Activated CD4-positive, alpha-beta T cell treated with anti-CD3 and anti-CD28 coated beads, Interleukin-2, amount 50 U/mL, for 24 hours (primary cell): ENCODE data around the gene CGN.
"Not testable (repeated sequence)": the region's sequence is repeated elsewhere in the genome, so short reads cannot be mapped to it uniquely, and the experiment has no call there.

Experiments
- DNase-seq, 2 donors: peaks; one replicate each; pipeline ENCODE4 v3.0.0-alpha.2; 2020; ENCODE audit warnings: low read depth in 1 of 2, low spot score in 1 of 2

The CGN gene

DNA sequence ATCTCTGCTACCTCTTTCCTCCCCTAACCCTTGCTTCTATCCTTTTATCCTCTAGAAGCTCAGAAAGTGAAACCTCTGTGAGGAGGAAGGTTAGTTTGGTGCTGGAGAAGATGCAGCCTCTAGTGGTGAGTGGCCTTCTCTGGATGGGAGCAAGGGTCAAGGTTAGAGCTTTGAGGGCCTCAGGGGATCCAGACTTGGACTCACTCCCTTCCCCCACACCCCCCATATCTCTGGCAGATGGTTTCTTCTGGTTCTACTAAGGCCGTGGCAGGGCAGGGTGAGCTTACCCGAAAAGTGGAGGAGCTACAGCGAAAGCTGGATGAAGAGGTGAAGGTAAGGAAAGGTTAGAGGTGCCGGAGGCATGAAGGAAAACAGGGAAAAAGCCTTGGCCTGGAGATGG is 9.2 kb downstream of the CGN start:
- DNase-seq = no peak

DNA sequence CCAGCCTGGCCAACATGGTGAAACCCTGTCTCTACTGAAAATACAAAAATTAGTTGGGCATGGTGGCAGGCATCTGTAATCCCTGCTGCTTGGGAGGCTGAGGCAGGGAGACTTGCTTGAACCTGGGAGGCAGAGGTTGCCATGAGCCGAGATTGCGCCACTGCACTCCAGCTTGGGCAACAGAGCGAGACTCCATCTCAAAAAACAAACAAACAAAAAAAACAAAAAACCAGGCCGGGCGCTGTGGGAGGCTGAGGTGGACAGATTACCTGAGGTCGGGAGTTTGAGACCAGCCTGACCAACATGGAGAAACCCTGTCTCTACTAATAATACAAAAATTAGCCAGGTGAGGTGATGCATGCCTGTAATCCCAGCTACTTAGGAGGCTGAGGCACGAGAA is 11.2 kb downstream of the CGN start:
- not testable (repeated sequence) for DNase-seq

DNA sequence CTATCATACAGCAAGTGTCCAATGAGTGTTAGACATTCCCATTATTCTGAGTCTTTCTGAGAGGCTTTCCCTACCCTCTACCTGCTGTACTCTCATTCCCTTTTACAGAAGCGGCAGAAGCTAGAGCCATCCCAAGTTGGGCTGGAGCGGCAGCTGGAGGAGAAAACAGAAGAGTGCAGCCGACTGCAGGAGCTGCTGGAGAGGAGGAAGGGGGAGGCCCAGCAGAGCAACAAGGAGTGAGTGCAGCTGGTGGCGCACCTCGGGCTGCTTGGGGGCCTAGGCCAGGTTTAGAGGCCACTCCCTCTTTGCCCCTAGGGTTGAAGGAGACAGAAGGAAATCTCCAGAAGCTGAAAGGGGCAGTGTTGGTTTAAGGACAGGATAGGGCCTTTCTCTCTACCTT is 12.1 kb downstream of the CGN start:
- DNase-seq = no peak

DNA sequence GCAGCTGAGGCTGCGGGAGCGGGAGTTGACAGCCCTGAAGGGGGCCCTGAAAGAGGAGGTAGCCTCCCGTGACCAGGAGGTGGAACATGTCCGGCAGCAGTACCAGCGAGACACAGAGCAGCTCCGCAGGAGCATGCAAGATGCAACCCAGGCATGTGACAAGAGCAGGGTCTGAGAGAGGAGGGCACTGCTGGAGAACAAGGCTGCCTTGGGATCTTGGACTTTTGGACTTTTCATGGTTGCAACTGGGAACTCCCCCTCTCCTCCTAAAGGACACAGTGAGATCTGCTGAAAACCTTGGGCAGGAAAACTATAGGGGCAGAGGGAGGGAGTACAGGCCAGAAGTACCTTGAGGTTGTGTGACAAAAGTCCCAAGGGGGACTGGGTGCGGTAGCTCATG is 13.5 kb downstream of the CGN start:
- DNase-seq = no peak

DNA sequence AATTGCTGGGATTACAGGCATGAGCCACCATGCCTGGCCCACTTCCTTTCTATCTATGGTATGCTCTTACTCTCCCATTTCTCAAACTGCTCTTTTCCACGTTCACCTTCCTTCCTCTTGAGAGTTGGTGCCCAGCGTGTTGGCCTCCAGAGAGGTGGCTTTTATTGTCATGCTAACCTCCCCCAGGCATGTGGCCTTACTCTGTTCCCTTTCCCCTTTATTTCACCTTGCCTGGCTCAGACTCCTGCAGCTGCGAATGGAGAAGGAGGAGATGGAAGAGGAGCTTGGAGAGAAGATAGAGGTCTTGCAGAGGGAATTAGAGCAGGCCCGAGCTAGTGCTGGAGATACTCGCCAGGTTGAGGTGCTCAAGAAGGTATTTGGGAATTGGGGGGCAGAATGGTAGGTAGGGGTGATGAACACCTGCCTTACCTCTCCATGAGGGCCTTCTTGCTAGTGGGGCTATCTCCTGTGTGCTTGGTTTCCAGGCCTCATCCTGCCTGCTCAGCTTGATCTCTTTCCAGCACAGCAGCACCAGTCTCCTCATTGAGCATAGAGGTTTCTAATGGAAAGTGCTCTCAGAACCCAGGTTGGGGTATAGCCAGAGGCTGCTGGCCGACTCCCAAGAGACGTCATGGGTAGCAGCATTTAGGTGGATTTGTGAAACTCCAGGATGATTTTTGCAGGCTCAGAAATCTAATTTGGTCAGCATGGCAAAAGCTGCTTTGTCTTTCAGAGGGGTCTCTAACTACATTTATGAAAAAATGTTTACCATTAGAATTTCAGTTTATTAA is 15.7 kb downstream of the CGN start:
- no peak for DNase-seq

DNA sequence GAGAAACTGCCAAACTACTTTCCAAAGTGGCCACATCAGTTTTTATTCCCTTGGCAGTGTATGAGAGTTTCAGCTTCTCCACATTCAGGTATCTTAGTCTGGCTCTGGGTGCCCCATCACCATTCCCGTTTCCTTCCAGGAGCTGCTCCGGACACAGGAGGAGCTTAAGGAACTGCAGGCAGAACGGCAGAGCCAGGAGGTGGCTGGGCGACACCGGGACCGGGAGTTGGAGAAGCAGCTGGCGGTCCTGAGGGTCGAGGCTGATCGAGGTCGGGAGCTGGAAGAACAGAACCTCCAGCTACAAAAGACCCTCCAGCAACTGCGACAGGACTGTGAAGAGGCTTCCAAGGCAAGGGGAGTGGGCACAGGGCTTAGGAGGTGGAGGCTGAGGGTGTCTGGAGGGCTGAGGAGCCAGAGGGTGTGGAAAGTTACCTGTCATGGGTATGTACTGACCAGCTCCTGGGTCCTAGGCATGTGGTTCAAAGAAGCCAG is 18.1 kb downstream of the CGN start:
- no peak for DNase-seq

DNA sequence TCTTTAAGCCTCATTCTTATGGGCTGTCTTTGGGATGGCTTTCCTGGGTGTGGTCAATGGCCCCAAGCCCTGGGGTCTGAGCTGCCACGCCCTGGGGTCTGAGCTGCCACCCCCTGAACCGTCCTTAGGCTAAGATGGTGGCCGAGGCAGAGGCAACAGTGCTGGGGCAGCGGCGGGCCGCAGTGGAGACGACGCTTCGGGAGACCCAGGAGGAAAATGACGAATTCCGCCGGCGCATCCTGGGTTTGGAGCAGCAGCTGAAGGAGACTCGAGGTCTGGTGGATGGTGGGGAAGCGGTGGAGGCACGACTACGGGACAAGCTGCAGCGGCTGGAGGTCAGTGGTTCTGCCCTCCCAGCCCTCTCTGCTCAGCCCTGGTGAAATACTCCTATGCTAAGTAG is 18.6 kb downstream of the CGN start:
- DNase-seq = no peak

DNA sequence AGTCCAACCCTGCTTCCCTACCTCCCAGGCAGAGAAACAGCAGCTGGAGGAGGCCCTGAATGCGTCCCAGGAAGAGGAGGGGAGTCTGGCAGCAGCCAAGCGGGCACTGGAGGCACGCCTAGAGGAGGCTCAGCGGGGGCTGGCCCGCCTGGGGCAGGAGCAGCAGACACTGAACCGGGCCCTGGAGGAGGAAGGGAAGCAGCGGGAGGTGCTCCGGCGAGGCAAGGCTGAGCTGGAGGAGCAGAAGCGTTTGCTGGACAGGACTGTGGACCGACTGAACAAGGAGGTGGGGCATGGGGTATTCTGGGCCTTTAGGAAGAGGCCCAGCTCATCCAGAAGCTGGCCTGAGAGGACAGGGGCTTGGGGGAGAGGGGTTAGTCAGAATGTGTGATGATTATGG is 19.3 kb downstream of the CGN start:
- no peak for DNase-seq

DNA sequence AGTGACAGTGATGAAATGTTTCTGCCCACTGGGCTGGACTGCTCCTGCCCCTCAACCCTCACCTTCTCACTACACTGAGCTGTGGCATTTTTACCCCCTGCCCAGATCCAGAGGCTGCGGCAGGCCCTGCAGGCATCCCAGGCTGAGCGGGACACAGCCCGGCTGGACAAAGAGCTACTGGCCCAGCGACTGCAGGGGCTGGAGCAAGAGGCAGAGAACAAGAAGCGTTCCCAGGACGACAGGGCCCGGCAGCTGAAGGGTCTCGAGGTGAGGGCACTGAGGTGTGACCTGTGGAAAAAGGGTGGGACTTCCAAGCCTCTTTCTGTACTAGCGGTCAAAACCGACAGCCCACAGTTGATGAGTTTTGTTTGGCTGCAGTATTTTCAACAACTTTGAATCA is 22.7 kb downstream of the CGN start:
- DNase-seq = no peak

DNA sequence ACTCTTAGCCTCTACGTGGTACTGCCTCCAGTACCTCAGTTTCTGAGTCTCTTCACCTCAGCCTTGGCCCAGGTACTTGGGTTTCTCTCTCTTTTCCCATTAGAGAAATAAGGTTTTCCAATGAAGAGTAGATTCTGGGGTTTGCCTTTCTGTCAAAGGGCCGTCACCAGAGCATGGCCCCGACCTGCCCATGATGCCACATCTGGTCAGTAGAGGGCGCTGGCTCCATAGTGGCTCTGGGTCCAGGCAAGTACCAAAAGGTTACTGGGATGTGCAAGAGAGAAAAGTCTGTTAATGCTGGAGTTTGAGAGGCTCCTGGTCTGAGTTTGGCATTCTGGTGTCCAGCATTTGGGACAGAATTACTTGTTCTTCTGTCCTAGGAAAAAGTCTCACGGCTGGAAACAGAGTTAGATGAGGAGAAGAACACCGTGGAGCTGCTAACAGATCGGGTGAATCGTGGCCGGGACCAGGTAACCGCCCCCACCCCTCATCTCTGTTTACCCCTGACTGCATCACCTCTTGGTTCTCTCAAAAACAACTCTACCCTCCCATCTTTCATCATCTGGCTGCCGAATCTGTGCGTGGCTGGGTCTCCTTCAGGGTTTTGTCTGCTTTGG is 23.6 kb downstream of the CGN start:
- DNase-seq = peak; percentile 59 to 63

DNA sequence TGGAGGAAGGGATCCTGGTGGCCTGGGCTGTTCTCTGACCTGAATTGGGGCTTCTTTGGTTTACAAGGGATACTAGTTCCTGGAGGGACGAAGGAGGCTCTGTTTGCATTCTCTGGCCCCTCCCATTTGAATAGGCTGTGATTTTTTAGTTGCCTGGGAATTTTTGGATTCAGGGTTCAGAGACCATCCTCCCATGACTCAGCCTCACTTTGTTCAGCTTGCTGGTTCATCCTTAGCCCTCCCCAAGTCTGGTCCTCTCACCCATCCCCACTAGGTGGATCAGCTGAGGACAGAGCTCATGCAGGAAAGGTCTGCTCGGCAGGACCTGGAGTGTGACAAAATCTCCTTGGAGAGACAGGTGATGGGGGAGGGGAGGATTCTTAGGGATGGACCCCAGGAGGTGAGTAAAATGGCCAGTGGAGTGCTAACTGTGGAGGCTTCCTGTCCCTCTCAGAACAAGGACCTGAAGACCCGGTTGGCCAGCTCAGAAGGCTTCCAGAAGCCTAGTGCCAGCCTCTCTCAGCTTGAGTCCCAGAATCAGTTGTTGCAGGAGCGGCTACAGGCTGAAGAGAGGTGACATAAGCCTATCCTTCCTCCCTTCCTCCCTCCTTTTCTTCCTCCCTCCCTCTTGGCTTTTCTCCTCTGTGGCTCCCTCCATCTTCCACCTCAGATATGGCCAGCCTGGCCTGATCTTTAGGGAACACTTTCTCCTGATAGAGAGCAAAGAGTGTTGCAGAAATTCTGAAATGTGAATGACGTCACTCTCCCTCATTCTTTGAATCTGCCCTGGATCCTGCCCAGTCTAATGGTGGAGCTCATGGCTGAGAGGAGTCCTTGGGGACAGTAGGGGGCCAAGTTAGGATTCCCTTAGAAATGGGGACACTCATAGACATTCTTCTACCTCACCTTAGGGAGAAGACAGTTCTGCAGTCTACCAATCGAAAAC is 24.4 kb downstream of the CGN start:
- DNase-seq = no peak

DNA sequence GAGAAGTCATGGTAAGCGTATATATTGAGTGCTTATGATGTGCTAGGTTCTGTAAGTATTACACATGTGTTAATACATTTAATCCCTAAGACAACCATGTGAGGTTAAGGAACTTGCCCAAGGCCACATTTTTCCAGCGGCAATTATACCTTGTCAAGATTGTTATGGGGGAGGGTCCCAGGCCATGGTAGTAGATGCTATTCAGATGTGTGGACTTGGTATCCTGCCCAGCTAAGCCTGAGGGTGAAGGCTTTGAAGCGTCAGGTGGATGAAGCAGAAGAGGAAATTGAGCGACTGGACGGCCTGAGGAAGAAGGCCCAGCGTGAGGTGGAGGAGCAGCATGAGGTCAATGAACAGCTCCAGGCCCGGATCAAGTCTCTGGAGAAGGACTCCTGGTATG is 25.3 kb downstream of the CGN start:
- no peak for DNase-seq

DNA sequence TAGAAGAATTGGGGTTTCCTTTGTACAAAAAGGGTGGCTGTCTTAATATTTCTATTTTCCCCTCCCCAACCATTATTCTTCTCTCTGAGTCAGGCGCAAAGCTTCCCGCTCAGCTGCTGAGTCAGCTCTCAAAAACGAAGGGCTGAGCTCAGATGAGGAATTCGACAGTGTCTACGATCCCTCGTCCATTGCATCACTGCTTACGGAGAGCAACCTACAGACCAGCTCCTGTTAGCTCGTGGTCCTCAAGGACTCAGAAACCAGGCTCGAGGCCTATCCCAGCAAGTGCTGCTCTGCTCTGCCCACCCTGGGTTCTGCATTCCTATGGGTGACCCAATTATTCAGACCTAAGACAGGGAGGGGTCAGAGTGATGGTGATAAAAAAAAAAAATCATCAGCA is 25.9 kb downstream of the CGN start:
- DNase-seq = no peak

DNA sequence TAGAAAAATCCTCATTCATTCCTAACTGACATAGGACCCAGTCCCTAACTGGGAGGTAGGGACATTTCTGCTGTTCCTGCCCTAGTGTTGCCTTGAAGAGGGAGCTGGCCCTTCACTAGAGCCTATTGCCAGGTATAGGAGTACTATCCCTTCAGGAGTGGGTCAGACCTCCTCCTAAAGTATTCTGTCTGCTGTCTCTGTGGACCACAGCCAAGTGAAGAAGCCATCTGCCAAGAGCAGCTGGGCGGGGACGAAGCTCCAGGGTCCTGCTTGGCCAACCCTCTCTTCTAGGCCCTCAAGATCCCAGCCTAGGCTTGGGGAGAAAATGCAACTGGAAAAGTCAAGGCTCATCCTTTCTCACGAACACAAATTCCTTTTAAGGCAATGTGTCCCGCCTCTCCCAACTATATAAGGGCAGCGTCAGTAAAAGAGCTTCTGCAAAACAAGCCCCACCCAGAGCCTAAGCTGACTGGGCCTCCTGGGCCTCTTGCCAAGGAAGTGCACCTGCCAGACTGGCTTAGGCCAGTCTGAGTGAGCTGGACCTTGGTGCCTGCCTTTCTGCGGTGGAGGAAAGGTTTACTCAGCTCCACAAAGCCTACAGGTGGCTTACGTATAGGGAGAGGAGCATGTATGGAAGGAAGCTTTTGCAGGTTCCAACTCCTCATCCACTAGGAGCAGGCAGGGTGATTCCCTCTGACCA is 28.3 kb downstream of the CGN start:
- peak in 1 of 2 donors; percentile 8 for DNase-seq

DNA sequence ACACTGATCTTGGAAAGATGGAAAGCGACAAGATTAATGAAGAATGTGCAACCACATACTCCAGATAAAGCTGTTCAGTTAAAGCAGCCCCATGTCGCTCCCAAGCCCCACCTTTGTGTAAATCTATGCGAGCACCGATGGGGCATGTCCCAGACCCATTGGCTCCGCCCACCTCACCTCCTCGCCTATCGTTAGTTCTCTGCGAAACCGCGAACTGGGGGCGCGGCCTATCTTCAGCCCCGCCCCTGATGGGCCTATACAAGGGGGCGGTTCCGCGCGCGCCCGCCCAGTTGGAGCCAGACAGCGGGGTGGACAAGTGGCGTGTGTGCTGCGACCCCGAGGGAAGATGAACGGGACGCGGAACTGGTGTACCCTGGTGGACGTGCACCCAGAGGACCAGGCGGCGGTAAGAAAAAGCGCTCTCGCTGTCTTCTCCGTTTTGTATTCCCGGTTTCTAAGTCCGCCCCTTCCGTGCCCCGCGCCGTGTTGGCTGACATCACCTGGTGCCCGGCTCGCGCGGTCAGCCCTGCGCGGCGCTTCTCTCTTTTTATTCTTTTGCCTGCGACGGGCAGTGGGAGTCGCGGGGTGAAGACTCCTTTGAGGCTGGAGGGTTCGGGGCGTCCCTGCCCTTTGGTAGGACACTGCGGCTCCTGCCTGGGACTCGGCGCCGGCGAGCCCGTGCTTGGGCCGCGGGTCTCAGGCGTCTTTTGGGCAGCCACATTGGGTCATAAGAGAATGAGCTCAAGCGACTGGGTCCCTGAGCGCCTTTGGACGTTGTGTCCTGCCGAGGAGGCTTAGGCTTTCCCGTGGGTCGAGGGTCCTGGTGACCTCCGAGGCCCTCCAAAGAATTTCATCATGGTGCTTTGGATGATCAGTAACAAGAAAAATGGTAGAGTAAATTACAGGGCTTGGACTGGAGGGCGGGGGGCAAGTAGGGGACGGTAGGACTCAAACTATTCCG is 29.1 kb downstream of the CGN start, which contains the start of gene TUFT1:
Gene TUFT1, plus strand, starts transcription at position 289 of the 961 bp plus-strand sequence. Its CDS starts 58 bp downstream, at position 347.
- peak; percentile 83 to 86 for DNase-seq

DNA sequence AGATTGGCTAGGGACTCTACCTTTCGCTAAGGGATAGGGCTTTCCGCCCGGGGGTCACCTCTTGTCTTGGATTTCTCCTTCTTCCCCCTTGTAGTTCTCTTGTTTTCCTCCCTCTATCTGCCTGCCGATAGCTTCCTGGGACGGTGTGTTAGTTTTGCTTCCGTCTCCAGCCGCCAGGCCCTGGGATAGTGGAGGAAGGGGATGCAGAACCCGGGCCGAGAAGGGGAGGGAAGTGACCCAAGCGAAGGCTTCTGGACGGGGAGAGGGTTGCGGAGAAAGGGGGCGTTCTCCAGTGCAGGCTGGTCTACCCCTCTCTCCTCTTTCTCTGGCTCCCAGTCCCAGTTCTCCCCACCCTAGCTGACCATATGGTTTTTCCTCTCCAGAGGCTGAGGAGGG is 29.8 kb downstream of the CGN start:
- no peak for DNase-seq

DNA sequence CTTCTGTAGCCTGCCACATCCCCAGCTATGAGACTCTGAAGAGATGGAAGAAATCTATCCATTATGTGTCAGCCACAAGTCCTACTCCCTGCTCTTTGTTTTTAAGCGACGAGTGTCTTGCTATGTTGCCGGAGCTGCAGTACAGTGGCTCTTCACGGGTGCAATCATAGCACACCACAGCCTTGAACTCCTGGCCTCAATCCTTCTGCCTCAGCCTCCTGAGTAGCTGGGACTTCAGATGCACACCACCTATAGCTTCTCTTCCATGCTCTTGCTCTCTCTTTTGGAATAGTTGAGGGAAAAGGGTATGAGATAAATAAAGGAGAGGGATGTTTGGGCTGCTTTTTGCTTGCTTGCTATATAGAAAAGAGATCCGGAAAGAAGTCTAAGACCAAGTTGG is 30.6 kb downstream of the CGN start:
- no peak for DNase-seq

DNA sequence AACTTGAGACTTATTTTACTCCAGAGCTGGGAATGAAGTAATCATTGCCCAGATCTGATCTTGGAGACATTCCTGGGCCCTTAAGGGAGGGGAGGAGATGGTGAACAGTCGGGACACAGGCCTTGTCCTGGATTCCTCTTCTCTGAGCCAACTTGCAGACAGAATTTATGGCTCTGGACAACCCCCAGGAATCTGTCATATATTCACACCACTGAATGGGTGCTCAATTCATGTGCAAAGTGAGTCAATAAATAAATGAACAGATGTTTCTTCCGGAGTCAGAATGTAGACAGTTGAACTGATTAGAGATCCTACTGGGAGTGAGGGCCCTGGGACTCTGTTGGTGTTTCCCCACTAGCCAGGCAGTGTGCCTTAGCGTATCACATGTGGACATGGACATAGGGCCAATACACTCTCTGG is 31.5 kb downstream of the CGN start:
- no peak for DNase-seq

DNA sequence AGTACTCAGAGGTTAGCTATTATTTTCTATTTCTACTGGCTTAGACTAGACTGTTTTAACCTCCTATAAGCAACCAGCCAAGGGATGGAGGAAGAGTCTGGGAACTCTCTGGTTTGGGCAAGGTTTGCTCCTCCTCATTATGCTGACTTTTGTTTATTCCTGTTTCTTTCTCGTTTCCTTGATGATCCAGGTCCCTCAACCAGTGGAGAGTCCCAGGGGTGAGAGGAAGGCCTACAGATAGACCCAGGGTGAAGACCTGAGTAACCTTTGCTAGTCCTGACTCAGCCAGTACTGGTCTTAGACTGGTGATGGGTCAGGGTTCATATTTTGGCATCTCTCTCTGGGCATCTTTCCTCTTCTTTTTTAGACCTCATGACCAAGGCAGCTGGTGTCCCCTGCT is 34.4 kb downstream of the CGN start:
- no peak for DNase-seq
